Activated CD8-positive, alpha-beta memory T cell treated with anti-CD3 and anti-CD28 coated beads for 48 hours (primary cell): ENCODE data around the gene SLC24A3.
A peak's percentile ranks its signal among the peaks of the same experiment; 100 is the strongest.
"Not testable (repeated sequence)": the region's sequence is repeated elsewhere in the genome, so short reads cannot be mapped to it uniquely, and the experiment has no call there.

Experiments
- DNase-seq, 3 experiments: peaks; one replicate each; pipeline ENCODE4 v3.0.0-alpha.2; 2020; ENCODE audit warnings: low read depth in 2 of 3, low spot score in 2 of 3

SLC24A3 gene

GRCh38 chr20:19619904-19620430, 407.5 kb downstream of the SLC24A3 start:
- DNase-seq = no peak

GRCh38 chr20:19620446-19620845, 408.0 kb downstream of the SLC24A3 start:
- no peak for DNase-seq

- no peak for DNase-seq
Measured at GRCh38 chr20:19621072-19621471, 408.6 kb downstream of the SLC24A3 start.

GRCh38 chr20:19624221-19624965, 412.0 kb downstream of the SLC24A3 start:
- no peak for DNase-seq

- DNase-seq = no peak
Measured at GRCh38 chr20:19625426-19625825, 413.0 kb downstream of the SLC24A3 start.

GRCh38 chr20:19626896-19627295, 414.5 kb downstream of the SLC24A3 start:
- no peak for DNase-seq

- peak in 2 of 3 experiments; percentile 3 to 50 for DNase-seq
Measured at GRCh38 chr20:19628570-19629134, 416.2 kb downstream of the SLC24A3 start.

GRCh38 chr20:19631410-19631809, 419.0 kb downstream of the SLC24A3 start:
- DNase-seq = no peak

- no peak for DNase-seq
Measured at GRCh38 chr20:19633985-19634384, 421.5 kb downstream of the SLC24A3 start.

- DNase-seq = not testable (repeated sequence)
Measured at GRCh38 chr20:19639471-19640045, 427.1 kb downstream of the SLC24A3 start.

GRCh38 chr20:19642860-19643259, 430.4 kb downstream of the SLC24A3 start:
- no peak for DNase-seq

GRCh38 chr20:19644085-19644484, 431.6 kb downstream of the SLC24A3 start:
- DNase-seq = no peak

GRCh38 chr20:19646963-19647362, 434.5 kb downstream of the SLC24A3 start:
- no peak for DNase-seq

GRCh38 chr20:19648024-19648423, 435.6 kb downstream of the SLC24A3 start:
- DNase-seq = no peak

- DNase-seq = no peak
Measured at GRCh38 chr20:19649041-19649440, 436.6 kb downstream of the SLC24A3 start.

GRCh38 chr20:19652591-19653026, 440.2 kb downstream of the SLC24A3 start:
- DNase-seq = no peak

GRCh38 chr20:19653327-19653726, 440.9 kb downstream of the SLC24A3 start:
- no peak for DNase-seq

GRCh38 chr20:19654921-19655320, 442.5 kb downstream of the SLC24A3 start:
- no peak for DNase-seq

GRCh38 chr20:19658137-19658536, 445.7 kb downstream of the SLC24A3 start:
- no peak for DNase-seq

GRCh38 chr20:19659448-19659847, 447.0 kb downstream of the SLC24A3 start:
- DNase-seq = no peak

- DNase-seq = no peak
Measured at GRCh38 chr20:19660808-19661378, 448.5 kb downstream of the SLC24A3 start.
